HepG2 (cell line): ENCODE measurements around the gene BLOC1S4. TPM values are rescaled to one million over a fixed set of nuclear protein-coding genes. Genes with fewer than 3 reads are reported as not detected.

Experiments used
- ATAD3A ChIP-seq: sonication (generic); formaldehyde crosslinking; IDR thresholded peaks from 2 replicates; pipeline ENCODE4 v1.4.0; 2020; ENCODE audit warnings: missing genetic modification reagents
- DMAP1 ChIP-seq: IDR thresholded peaks from 2 replicates; pipeline ENCODE4 v1.6.1; 2016
- DMTF1 ChIP-seq: sonication (generic); formaldehyde crosslinking; IDR thresholded peaks from 2 replicates; pipeline ENCODE4 v1.4.0; 2020; ENCODE audit warnings: mild to moderate bottlenecking, missing genetic modification reagents
- GABPA ChIP-seq, 2 experiments: IDR thresholded peaks; 2 replicates each; pipeline ENCODE4 v1.6.1; 2011 to 2016; ENCODE audit warnings: low read depth in 2 of 2, low read length in 1 of 2, missing biosample characterization in 1 of 2, missing genetic modification characterization in 1 of 2
- GATA4 ChIP-seq: sonication (generic); IDR thresholded peaks from 2 replicates; pipeline ENCODE4 v1.6.1; 2016; ENCODE audit warnings: antibody characterized with exemption, low read depth, borderline replicate concordance
- GATAD1 ChIP-seq: IDR thresholded peaks from 2 replicates; pipeline ENCODE4 v1.6.1; 2016; ENCODE audit warnings: missing genetic modification reagents, missing compliant biosample characterization
- GLI4 ChIP-seq: sonication (generic); formaldehyde crosslinking; IDR thresholded peaks from 2 replicates; pipeline ENCODE4 v1.5.1; 2020; ENCODE audit warnings: missing genetic modification reagents, mild to moderate bottlenecking, moderate library complexity, borderline replicate concordance
- HIVEP1 ChIP-seq: sonication (generic); formaldehyde crosslinking; IDR thresholded peaks from 2 replicates; pipeline ENCODE4 v1.4.0; 2020; ENCODE audit warnings: mild to moderate bottlenecking, missing genetic modification reagents
- NR2F6 ChIP-seq, 2 experiments: IDR thresholded peaks; 2 replicates each; pipeline ENCODE4 v1.6.1; 2016; ENCODE audit warnings: antibody characterized with exemption in 1 of 2, mild to moderate bottlenecking in 1 of 2
- PCBP2 ChIP-seq: fragments of 200-400 bp; formaldehyde crosslinking; optimal IDR thresholded peaks from 2 replicates; pipeline ENCODE3; 2018; ENCODE audit warnings: low read length, low read depth; ENCODE audit not compliant: poor library complexity, severe bottlenecking
- PITX1 ChIP-seq: sonication (generic); formaldehyde crosslinking; IDR thresholded peaks from 2 replicates; pipeline ENCODE4 v1.5.1; 2020; ENCODE audit warnings: mild to moderate bottlenecking, missing genetic modification reagents
- RFX3 ChIP-seq: IDR thresholded peaks from 2 replicates; pipeline ENCODE4 v1.6.1; 2016; ENCODE audit warnings: missing biosample characterization, missing genetic modification reagents
- ZNF124 ChIP-seq: sonication (generic); formaldehyde crosslinking; IDR thresholded peaks from 2 replicates; pipeline ENCODE4 v1.4.0; 2020; ENCODE audit warnings: missing genetic modification reagents
- ZNF138 ChIP-seq: sonication (generic); formaldehyde crosslinking; IDR thresholded peaks from 2 replicates; pipeline ENCODE4 v1.5.0; 2020; ENCODE audit warnings: mild to moderate bottlenecking, low read depth, missing genetic modification reagents
- ZNF207 ChIP-seq: fragments of 450-650 bp; IDR thresholded peaks from 2 replicates; pipeline ENCODE4 v1.6.1; 2016; ENCODE audit warnings: antibody characterized with exemption, borderline replicate concordance
- ZNF446 ChIP-seq: sonication (generic); formaldehyde crosslinking; IDR thresholded peaks from 2 replicates; pipeline ENCODE4 v1.5.0; 2020; ENCODE audit warnings: mild to moderate bottlenecking, missing genetic modification reagents
- ZNF510 ChIP-seq: sonication (generic); formaldehyde crosslinking; IDR thresholded peaks from 2 replicates; pipeline ENCODE4 v1.4.0; 2020; ENCODE audit warnings: low read depth, mild to moderate bottlenecking, missing genetic modification reagents
- ZNF768 ChIP-seq: sonication (generic); formaldehyde crosslinking; IDR thresholded peaks from 2 replicates; pipeline ENCODE4 v1.4.0; 2020; ENCODE audit warnings: missing genetic modification reagents
- polyA plus RNA-seq, 8 experiments: library from polyadenylated mRNA; depleted of rRNA in 3 of 8; stranded (reverse) in 7 of 8; unstranded in 1 of 8; fragments of >200 nt; fragmentation: Illumina TruSeq in 4 of 8; extraction: Trizol in 4 of 8; gene quantifications; 2 replicates each; pipeline versions ENCODE4 v1.2.1 to v1.2.3, GENCODE V29; 2011 to 2016; ENCODE audit warnings: low read depth in 4 of 8, missing spikeins in 1 of 8, mixed read lengths in 1 of 8; ENCODE audit not compliant: insufficient read depth in 1 of 8
- total RNA-seq, 5 experiments: library from RNA; depleted of rRNA; stranded (reverse); fragments of >200 nt; fragmentation: Illumina TruSeq; extraction: Trizol; gene quantifications; 2 replicates each; pipeline ENCODE4 v1.2.3, GENCODE V29; 2016; ENCODE audit warnings: low read depth in 1 of 5
- TF ChIP-seq, protein P1 (sequence below): sonication (generic); formaldehyde crosslinking; IDR thresholded peaks from 2 replicates; pipeline ENCODE4 v1.5.1; 2020; ENCODE audit warnings: mild to moderate bottlenecking, missing genetic modification reagents, moderate library complexity
- TF ChIP-seq, protein P2 (sequence below): sonication (generic); formaldehyde crosslinking; IDR thresholded peaks from 2 replicates; pipeline ENCODE4 v1.4.0; 2020; ENCODE audit warnings: missing genetic modification reagents, borderline replicate concordance
- TF ChIP-seq, protein P3 (sequence below): fragments of 450-650 bp; IDR thresholded peaks from 2 replicates; pipeline ENCODE4 v1.6.1; 2017

Gene BLOC1S4
- total and polyA plus RNA-seq, 2 of the 13 experiments (the other 11 are each of a cell fraction or from before 2014, with no cell fraction given), result 15.5 to 20.9 TPM

GRCh38 chr4:6749340-6750171 is 33.6 kb downstream of the BLOC1S4 start (continued):
- TF ChIP-seq DMTF1 (CRISPR knock-in tag) (no peak), GLI4 (CRISPR knock-in tag) (no peak), NR2F6 (IDR thresholded peaks at IDR 0.05) (peak; percentile 75), NR2F6 (CRISPR knock-in tag; IDR thresholded peaks at IDR 0.05) (peak; percentile 93), ZNF138 (CRISPR knock-in tag) (no peak; the same call in none of the 2 replicates), ZNF446 (CRISPR knock-in tag) (no peak), RFX3 (no peak), ATAD3A (no peak), ZNF207 (no peak), PITX1 (CRISPR knock-in tag) (peak; percentile 70), GATAD1 (CRISPR knock-in tag) (peak; percentile 73), GABPA (IDR thresholded peaks at IDR 0.05; ENCODE audit: low read depth, low read length) (no peak), GABPA (CRISPR knock-in tag; IDR thresholded peaks at IDR 0.05; ENCODE audit: low read depth) (no peak), DMAP1 (0 out of 2 replicates have a peak, but pooled peaks have one; percentile 68), ZNF124 (CRISPR knock-in tag) (0 out of 2 replicates have a peak, but pooled peaks have one; percentile 22), HIVEP1 (CRISPR knock-in tag) (peak; percentile 89; the same call in 1 of the 2 replicates), ZNF768 (CRISPR knock-in tag) (peak; percentile 84), ZNF510 (CRISPR knock-in tag) (0 out of 2 replicates have a peak, but pooled peaks have one; percentile 81), GATA4 (peak; percentile 50; the same call in 1 of the 2 replicates), PCBP2 (no peak)
- TF ChIP-seq, protein P1, sequence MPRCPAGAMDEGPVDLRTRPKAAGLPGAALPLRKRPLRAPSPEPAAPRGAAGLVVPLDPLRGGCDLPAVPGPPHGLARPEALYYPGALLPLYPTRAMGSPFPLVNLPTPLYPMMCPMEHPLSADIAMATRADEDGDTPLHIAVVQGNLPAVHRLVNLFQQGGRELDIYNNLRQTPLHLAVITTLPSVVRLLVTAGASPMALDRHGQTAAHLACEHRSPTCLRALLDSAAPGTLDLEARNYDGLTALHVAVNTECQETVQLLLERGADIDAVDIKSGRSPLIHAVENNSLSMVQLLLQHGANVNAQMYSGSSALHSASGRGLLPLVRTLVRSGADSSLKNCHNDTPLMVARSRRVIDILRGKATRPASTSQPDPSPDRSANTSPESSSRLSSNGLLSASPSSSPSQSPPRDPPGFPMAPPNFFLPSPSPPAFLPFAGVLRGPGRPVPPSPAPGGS (CRISPR knock-in tag), result 0 out of 2 replicates have a peak, but pooled peaks have one; percentile 38
- TF ChIP-seq, protein P2, sequence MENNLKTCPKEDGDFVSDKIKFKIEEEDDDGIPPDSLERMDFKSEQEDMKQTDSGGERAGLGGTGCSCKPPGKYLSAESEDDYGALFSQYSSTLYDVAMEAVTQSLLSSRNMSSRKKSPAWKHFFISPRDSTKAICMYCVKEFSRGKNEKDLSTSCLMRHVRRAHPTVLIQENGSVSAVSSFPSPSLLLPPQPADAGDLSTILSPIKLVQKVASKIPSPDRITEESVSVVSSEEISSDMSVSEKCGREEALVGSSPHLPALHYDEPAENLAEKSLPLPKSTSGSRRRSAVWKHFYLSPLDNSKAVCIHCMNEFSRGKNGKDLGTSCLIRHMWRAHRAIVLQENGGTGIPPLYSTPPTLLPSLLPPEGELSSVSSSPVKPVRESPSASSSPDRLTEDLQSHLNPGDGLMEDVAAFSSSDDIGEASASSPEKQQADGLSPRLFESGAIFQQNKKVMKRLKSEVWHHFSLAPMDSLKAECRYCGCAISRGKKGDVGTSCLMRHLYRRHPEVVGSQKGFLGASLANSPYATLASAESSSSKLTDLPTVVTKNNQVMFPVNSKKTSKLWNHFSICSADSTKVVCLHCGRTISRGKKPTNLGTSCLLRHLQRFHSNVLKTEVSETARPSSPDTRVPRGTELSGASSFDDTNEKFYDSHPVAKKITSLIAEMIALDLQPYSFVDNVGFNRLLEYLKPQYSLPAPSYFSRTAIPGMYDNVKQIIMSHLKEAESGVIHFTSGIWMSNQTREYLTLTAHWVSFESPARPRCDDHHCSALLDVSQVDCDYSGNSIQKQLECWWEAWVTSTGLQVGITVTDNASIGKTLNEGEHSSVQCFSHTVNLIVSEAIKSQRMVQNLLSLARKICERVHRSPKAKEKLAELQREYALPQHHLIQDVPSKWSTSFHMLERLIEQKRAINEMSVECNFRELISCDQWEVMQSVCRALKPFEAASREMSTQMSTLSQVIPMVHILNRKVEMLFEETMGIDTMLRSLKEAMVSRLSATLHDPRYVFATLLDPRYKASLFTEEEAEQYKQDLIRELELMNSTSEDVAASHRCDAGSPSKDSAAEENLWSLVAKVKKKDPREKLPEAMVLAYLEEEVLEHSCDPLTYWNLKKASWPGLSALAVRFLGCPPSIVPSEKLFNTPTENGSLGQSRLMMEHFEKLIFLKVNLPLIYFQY (CRISPR knock-in tag), result peak; percentile 98; the same call in 1 of the 2 replicates
- TF ChIP-seq, protein P3, sequence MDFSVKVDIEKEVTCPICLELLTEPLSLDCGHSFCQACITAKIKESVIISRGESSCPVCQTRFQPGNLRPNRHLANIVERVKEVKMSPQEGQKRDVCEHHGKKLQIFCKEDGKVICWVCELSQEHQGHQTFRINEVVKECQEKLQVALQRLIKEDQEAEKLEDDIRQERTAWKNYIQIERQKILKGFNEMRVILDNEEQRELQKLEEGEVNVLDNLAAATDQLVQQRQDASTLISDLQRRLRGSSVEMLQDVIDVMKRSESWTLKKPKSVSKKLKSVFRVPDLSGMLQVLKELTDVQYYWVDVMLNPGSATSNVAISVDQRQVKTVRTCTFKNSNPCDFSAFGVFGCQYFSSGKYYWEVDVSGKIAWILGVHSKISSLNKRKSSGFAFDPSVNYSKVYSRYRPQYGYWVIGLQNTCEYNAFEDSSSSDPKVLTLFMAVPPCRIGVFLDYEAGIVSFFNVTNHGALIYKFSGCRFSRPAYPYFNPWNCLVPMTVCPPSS, result no peak
